ENCODE measurements around the gene NTSR1. TPM values are rescaled to one million over a fixed set of nuclear protein-coding genes. Genes with fewer than 3 reads are reported as not detected.

NTSR1 gene
- total and polyA plus RNA-seq, 2 of the 8 experiments (the other 6 are each of a cell fraction or from before 2014, with no cell fraction given) = 0.53 to 0.89 TPM

DNA sequence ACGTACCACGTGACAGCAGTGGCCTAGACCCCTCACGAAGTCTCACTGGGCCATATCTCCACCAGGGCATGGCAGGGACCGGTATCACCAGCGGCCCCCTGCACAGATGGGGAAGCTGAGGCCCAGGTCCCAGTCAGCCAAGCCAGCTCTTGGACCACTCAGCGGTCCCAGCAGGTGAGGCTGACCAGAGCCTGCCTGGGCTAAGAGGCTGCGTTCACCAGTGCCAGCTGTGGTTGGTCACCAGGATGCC, 85.0 kb downstream of the NTSR1 start:
- Histone ChIP-seq H3K4me1 (replicated peaks in 1 of 4; ENCODE audit: control insufficient read depth in 3 of 4, insufficient read depth in 4 of 4, low read length in 3 of 4) (peaks cover 0 to 11% (median 6%) of the 10 kb centered on the region in 4 experiments; a peak in 4 of 7 replicates), H3K14ac (ENCODE audit: insufficient read length) (no peak overlapping the region), H4K8ac (ENCODE audit: extremely low read depth, insufficient read depth, low read length) (peak overlapping the region; percentile 59; the same call in 1 of the 2 replicates), H3K36me3 (ENCODE audit: control insufficient read depth in 2 of 4, insufficient read depth in 4 of 4, low read length in 3 of 4) (peaks cover 0 to 4% (median under 1%) of the 10 kb centered on the region in 4 experiments; a peak in 3 of 8 replicates), H3K79me1 (ENCODE audit: low read depth, low read length) (no peaks in the 10 kb centered on the region), H2BK15ac (ENCODE audit: low read length) (0 out of 2 replicates have a peak overlapping the region, but pooled peaks have one; percentile 53), H3K4me3 (ENCODE audit: extremely low read depth in 1 of 4, insufficient read depth in 2 of 4, low read depth in 3 of 4, low read length in 4 of 4) (peak overlapping the region; percentile 21 to 54 (median 29); a peak in 6 of 8 replicates), H3K4me2 (ENCODE audit: insufficient read depth in 1 of 2, low read depth in 2 of 2, low read length in 2 of 2) (peak overlapping the region; percentile 84 to 85), H3K23ac (ENCODE audit: insufficient read length) (no peak overlapping the region), H3K23me2 (ENCODE audit: low read depth, low read length) (peaks cover 7% of the 10 kb centered on the region; the same call in 1 of the 2 replicates), H2AK5ac (ENCODE audit: low read depth, low read length) (peak overlapping the region; percentile 54; the same call in 1 of the 2 replicates), H3K27ac (ENCODE audit: low read depth, low read length) (no peak overlapping the region), H3K4ac (replicated peaks; ENCODE audit: insufficient read length, low read depth, low read length) (peak overlapping the region; percentile 78), H4K20me1 (replicated peaks in 1 of 2; ENCODE audit: control insufficient read depth in 1 of 2, insufficient read depth in 2 of 2, low read length in 2 of 2) (peaks cover 0 to 10% of the 10 kb centered on the region in 2 experiments), H2BK12ac (ENCODE audit: low read depth, low read length) (peak overlapping the region; percentile 75; the same call in 1 of the 2 replicates), H3K9ac (replicated peaks in 1 of 4; ENCODE audit: extremely low read depth in 1 of 4, low read depth in 3 of 4, low read length in 3 of 4) (no peak overlapping the region; a peak in 1 of 7 replicates), H4K5ac (ENCODE audit: insufficient read length, low read depth, low read length) (peak overlapping the region; percentile 71), H3K27me3 (replicated peaks in 1 of 4; ENCODE audit: control insufficient read depth in 3 of 4, extremely low read depth in 1 of 4, insufficient read depth in 3 of 4, low read length in 3 of 4) (peaks cover 0 to 18% (median 11%) of the 10 kb centered on the region in 4 experiments; a peak in 5 of 7 replicates), H3K56ac (replicated peaks; ENCODE audit: insufficient read length, low read depth, low read length) (peak overlapping the region; percentile 30), H2BK5ac (ENCODE audit: low read depth, low read length) (peak overlapping the region; percentile 60; the same call in 1 of the 2 replicates), H4K91ac (replicated peaks; ENCODE audit: insufficient read length, low read length) (peak overlapping the region; percentile 95), H2BK20ac (ENCODE audit: low read length) (peak overlapping the region; percentile 80; the same call in 1 of the 2 replicates), H3K79me2 (ENCODE audit: control insufficient read depth in 1 of 2, insufficient read depth in 2 of 2, low read length in 2 of 2) (no peaks in the 10 kb centered on the region), H2BK120ac (replicated peaks; ENCODE audit: low read depth, low read length) (peak overlapping the region; percentile 54), H3K9me3 (ENCODE audit: insufficient read depth in 2 of 2, low read depth in 1 of 2, low read length in 1 of 2) (no peaks in the 10 kb centered on the region), H2AFZ (ENCODE audit: low read length) (peak overlapping the region; percentile 70; the same call in 1 of the 2 replicates), H3K18ac (ENCODE audit: extremely low read depth, low read length) (peak overlapping the region; percentile 32; the same call in 1 of the 2 replicates)
- DNase-seq (ENCODE audit: low read depth in 1 of 2, low spot score in 2 of 2) (no peak), FAIRE-seq (no peak)
- ChIA-PET POLR2A (ENCODE audit: partially characterized antibody) (interaction anchor here (1.8 to 1.9 kb wide), 2 partner anchors 22 to 151 kb away, joined by 4 to 10 read pairs; partner anchors contain the start of genes COL9A3 and SLCO4A1), CTCF (ENCODE audit: partially characterized antibody) (interaction anchor here (1.0 to 4.4 kb wide), 8 partner anchors 11 to 126 kb away, joined by 3 to 35 read pairs (median 4); partner anchors contain the start of gene NTSR1)
- TF ChIP-seq SP4 (IDR thresholded peaks at IDR 0.05; ENCODE audit: low read length) (no peak), SAP30 (IDR thresholded peaks at IDR 0.05; ENCODE audit: insufficient read depth, insufficient replicate concordance, low read length) (no peak), POU5F1 (IDR thresholded peaks at IDR 0.05; ENCODE audit: low read depth, low read length) (no peak), YY1 (IDR thresholded peaks at IDR 0.05; ENCODE audit: low read depth, low read length) (no peak), GABPA (IDR thresholded peaks at IDR 0.05; ENCODE audit: borderline replicate concordance, insufficient read depth, low read length) (no peak), TAF1 (IDR thresholded peaks at IDR 0.05; ENCODE audit: low read depth, low read length) (no peak), USF2 (IDR thresholded peaks at IDR 0.05; ENCODE audit: low read length) (0 out of 2 replicates have a peak, but pooled peaks have one; percentile 12)
- TF ChIP-seq, protein P1, sequence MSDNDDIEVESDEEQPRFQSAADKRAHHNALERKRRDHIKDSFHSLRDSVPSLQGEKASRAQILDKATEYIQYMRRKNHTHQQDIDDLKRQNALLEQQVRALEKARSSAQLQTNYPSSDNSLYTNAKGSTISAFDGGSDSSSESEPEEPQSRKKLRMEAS (IDR thresholded peaks at IDR 0.05) = peak; percentile 25; the same call in 1 of the 2 replicates
- 60% methylated on average over 7 of the region's 7 CpGs; no CpG with 5 or more reads in 1 of the 2 experiments for WGBS, 2 experiments (ENCODE audit: extremely low coverage in 1 of 2, insufficient coverage in 1 of 2, insufficient read length in 1 of 2, insufficient replicate concordance in 2 of 2, low coverage in 1 of 2, low lambda C conversion rate in 2 of 2, missing lambda C conversion rate in 1 of 2)
